HG02610 (cell line): ENCODE measurements around the gene KIF23.
A peak's percentile ranks its signal among the peaks of the same experiment; 100 is the strongest.

Source experiments
- ATAC-seq: cut with Tn5 transposase; IDR thresholded peaks from one replicate; pipeline ENCODE4 v1.9.1; 2021; ENCODE audit warnings: mild to moderate bottlenecking, moderate library complexity; ENCODE audit not compliant: unreplicated experiment

KIF23 gene

GRCh38 chr15:69394556-69395282 is 19.4 kb upstream of the KIF23 start:
- ATAC-seq = no peak

DNA sequence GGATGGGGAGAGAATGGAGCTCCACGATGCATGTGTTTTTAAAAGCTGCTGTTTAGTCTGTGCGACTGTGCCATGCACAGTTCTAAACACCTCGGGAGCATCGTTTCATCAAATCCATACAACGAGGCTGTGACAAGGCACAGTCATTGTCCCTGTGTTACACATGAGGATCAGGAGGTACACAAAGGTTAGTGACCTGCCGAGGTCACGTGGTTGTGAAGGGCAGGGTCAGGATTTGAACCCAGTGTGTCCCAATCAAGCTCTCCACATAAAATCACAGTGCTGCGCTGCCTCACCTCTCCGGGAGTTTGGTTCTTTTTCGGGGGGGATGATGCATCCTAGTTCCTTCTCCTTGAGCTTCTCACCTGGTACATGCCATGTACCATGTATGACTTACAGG is 18.7 kb upstream of the KIF23 start:
- ATAC-seq = no peak

DNA sequence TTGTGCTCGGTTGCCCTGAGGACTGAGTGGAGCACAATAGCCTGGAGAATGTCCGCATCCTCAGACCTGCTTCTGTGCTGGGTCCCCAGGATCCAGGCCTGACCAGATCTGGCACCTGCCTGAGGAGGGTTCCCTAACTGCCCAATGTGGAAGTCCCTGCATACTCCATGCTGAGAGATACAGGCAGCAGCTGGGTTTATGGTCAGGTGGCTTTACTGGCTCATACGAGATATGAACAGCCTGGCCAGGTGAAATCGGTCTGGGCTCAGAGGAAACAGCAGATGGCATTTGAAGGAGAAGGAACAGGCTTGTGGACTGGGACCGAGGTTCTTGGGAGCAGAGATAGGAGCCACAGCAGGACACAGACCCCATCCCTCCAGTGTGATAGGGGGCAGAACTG is 18.2 kb upstream of the KIF23 start:
- no peak for ATAC-seq

GRCh38 chr15:69398491-69398891 is 15.7 kb upstream of the KIF23 start:
- no peak for ATAC-seq

DNA sequence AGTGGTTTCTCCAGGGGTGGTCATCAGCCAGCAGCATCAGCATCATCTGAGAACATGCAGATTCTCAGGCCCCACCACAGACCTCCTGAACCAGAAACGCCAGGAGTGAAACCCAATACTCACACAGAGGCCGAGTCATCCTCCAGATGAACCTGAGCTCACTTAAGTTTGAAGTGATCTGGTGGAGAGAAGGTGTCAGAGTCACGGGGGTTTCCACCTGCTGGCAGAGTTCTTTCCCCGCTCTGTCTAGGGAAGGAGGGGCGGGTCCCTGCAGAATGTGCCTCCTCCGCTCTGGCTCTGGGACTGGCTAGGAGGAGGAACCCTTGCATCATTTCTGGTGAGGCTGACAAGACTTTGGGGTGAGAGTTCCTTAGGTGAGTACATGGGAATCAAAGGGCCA is 13.3 kb upstream of the KIF23 start:
- no peak for ATAC-seq

DNA sequence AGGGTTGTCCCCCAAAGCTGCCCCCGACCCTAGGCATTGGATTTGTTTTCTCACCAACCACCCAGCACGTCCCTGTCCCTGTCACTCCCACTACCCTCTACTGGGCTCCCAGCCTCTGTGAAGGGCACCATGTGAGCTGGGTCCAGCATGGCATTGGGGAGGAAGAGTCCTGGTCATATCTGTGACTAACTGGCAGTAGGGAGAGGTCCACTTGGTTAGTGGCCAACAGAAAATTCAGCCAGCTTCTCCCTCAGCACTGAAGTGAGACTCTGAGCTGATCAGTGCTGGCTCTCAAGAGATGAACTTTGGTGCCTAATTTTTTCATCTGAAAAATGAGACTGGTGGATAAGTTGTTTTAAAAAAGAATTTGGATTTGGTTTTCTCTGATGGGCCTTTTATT is 11.3 kb upstream of the KIF23 start:
- ATAC-seq = no peak

- ATAC-seq = no peak
These were observed 10.6 kb upstream of the KIF23 start for GRCh38 chr15:69403594-69403993.

DNA sequence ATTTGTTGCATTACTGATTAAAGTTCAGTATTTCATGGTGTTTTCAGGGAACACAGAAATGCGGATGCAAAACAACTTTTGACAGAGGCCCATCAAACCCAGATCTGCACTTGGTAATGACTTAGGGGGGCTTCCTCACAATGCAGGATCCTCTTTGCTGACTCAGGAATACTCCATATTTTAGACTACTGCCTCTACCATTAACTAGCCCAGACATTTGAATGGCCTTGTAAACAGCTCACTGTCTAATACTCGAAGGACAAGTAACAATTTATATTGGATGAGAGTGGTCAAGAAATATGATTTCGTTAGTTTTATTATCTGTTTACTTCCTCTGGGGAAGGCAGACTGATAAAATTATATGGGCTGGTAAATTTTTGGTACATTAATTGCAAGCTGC is 9.0 kb upstream of the KIF23 start:
- no peak for ATAC-seq

DNA sequence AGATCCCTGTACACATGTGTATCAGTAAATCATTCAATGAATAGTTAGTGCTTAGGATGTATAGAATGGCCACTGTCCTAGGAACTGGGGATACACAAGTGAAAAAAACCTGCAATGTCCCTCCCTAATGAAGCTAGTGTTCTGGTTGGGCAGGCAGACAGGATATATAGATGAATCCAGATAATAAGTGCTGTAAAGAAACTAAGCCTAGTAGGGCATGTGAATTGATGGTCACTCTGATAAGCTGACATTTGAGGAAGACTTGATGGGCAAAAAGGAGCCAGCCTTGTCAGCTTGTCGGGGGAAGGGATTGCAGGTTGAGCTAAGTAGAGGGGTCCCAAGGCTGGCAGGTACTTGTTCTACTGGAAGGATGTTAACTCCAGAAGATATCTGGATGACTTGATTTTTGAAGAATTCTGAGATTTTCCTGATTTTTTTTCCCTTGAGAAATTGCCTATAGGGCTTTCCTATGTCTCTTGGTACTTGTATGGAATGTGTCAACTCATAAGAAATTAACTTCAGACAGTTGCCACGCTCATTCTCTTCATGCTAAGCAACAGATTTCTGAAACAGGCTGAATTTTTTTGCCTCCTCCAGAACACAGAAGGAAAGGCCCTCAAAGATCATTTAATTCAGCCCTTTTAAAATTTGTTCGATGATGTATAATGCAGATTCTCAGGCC is 6.3 kb upstream of the KIF23 start:
- no peak for ATAC-seq

DNA sequence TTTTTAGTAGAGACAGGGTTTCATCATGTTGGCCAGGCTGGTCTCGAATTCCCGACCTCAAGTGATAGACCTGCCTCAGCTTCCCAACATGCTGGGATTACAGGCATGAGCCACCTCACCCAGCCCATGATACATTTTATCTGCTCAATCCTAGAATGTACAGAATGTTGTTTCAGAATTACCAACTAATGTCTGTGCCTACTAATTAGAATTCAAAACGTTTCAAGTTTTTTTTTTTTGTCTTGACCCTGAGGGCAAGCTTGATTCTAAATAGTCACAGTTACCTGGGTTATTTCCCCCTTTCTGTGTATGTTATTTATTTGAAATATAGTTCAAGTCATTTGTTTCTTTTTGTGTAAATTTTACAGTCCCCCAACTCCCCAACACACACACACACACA is 5.3 kb upstream of the KIF23 start:
- ATAC-seq = no peak

DNA sequence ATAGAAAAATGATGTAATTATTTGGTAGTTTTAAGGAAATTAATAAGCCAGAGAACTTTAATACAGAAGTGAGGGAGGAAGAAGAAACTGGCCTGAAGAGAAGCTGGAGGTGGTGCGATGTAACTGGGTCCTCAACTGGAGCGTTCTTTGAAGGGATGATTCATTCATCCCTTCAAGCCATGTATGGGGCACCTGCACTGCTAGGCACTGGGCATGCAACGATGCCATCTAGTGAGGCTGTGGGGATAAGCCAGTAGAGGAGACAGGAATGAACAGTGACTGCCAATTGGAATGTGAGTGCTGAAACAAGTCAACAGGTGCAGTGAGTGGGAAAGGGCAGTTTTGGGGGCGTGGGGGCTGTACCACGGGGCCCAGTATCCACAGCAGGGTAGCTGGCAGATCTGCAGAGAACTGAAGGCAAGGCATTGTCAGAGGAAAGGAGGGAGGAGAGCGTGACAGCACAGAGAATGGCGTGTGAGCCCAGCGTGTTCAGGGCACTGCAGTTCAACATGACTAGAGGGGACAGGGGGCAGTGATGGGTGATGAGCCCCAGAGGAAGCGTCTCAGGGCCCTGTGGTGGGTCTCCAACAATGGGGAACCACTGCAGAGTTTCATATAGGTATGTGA is 3.8 kb upstream of the KIF23 start:
- ATAC-seq = no peak

DNA sequence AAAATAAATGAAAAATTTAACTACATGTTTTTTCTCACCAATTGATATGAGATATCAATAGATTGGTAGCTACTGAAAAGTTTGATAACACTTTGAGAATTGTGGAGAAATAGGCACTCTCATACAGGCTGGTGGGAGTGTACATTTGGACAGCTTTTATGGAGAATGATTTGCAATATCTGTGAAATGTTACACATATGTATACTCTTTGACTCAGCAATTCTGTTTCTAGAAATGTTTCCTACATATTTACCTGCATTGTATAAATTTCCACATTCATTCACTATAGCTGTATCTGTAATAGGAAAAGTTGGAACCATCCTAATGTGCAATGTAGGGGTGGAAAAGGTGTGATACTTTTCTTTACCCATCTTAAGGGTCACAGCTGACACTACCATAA is 1.9 kb upstream of the KIF23 start:
- ATAC-seq = no peak

- ATAC-seq = no peak
These were observed 1.4 kb upstream of the KIF23 start for GRCh38 chr15:69412701-69413100.

GRCh38 chr15:69414701-69415167 is 585 bp downstream of the KIF23 start:
- peak; percentile 24 for ATAC-seq

DNA sequence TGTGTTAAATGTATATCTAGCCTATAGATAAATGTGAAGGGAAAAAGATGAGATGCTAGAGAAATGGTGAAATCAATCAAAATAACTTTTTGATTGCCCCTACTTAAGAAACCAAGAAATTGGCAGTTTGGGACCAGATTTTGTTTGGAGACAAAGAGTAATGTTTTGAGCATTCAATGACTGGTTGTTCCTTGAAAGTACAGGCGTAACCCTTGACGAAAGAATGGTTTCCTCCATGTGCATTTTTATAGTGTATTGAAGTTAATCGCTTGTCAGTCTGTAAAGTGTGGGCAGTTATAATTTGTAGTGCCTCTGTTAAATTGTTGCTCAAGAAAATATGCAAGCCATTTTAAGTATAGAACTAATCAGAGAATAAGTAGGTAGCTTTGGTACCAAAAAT is 1.2 kb downstream of the KIF23 start:
- no peak for ATAC-seq

DNA sequence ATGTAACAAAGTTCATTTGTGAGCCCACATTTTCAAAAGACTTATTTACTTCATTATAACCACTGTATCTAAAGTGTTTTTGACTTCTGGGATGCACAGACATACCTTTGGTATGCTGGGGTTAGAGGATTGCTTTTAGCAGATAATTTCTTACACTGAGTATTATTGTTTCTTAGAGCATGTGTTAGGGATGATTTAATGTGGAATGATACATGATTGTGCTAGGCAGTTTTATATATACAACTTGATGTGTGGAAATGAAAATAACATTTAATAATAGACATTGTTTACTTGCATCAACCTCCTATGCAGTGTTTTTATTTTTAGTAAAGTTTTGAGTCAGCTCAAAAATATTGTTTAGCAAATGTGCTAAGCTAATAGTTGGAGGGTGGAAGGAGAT is 3.4 kb downstream of the KIF23 start:
- ATAC-seq = no peak

DNA sequence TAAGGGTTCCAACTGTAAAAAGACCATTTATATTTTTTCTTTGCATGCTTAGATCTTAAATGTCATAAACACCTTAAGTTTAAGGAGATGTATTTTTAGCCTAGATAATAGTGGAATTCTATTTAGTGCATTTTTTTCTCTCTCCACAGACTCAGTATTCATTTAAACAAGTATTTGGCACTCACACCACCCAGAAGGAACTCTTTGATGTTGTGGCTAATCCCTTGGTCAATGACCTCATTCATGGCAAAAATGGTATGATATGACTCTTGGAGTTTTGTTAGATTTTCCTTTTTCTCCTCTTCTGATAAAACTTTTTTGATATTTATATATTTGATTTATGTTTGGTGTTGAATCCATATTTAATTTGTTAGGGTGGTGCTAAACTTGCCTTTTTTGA is 7.3 kb downstream of the KIF23 start:
- no peak for ATAC-seq

- no peak for ATAC-seq
These were observed 8.3 kb downstream of the KIF23 start for GRCh38 chr15:69422336-69422895.

- no peak for ATAC-seq
These were observed 9.9 kb downstream of the KIF23 start for GRCh38 chr15:69424001-69424400.

GRCh38 chr15:69424748-69425413 is 10.7 kb downstream of the KIF23 start:
- ATAC-seq = no peak

DNA sequence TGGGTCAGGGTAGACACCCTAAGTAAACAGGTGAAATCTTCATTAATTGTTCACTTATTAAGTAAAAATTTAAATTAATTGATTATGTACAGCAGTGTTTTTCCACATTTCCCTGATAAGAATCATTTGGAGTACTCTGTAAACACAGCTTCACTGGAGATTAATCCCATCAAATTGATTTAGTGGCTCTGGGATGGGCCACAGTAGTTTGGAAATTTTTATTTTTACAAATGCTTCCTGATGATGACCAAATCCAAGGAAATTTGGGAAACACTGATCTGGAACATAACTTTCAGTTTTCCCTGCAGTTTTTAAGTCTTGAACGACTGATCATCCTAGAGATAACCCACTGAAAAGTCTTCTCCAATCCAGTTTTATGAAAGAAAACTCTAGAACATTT is 19.7 kb downstream of the KIF23 start:
- no peak for ATAC-seq
